Measurements from ENCODE around the gene ZNF790. TPM values are rescaled to one million over a fixed set of nuclear protein-coding genes. Genes with fewer than 3 reads are reported as not detected.

ZNF790 gene

DNA sequence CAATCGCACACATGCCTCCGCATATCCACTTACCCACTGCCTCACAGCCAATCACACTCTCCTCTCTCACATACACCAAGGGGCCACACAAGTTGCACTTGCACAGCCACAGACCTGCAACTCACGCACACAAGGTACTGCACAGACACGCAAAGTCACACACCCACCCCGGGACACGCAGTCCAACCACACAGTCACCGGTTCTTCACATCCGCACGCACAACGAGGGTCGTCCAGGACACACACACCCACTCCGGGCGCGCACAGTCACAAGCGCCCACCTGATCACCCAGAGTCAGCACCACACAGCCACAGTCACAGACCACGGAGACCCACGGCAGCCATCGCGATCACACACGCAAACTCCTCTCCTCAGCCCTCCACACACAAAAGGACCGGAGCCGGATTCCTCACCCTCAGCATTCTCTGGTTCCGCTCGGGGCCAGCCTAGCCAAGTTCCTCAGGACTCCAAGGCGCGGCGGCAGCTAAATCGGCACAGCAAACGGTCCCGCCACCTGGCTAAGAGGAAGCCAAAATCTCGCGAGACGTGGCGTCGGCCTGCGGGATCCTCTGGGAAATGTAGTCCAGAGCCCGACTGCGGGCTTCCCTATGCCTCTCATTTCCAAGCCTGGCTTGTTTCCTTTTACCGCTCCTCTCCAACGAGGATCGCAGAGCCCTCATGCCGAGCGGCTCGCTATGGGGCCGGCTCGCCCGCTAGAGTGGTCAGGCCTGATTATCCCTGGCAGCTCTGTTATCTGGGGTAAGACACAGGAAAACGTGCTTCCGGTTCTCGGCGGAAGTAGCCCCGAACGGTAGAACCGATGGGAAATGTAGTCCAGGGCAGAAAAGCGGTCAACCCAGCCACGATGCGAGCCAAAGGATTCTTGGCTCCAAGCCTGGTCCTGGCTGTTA is 65.6 kb downstream of the ZNF790 start, which contains the start of gene ZNF850:
Gene ZNF850 (minus strand): TSS at position 497 of the 912 bp plus-strand sequence. CDS start 10,201 bp downstream, outside the sequence.
- Histone ChIP-seq H2BK5ac (ENCODE audit: low read length) (no peak within 1 kb of the TSS), H4K8ac (ENCODE audit: low read depth, low read length) (no peak within 1 kb of the TSS), H3K36me3 (replicated peaks in 1 of 2; ENCODE audit: control insufficient read depth in 2 of 2, insufficient read depth in 2 of 2, low read length in 2 of 2) (peaks cover 8 to 26% of the 10 kb centered on the region in 2 donors), H4K91ac (ENCODE audit: low read depth, low read length, poor library complexity) (no peak within 1 kb of the TSS), H3K4me2 (ENCODE audit: insufficient read depth, low read length, poor library complexity, severe bottlenecking) (peak within 1 kb of the TSS; percentile 76), H3K27me3 (ENCODE audit: control insufficient read depth in 3 of 3, insufficient read depth in 3 of 3, low read depth in 1 of 3, low read length in 3 of 3) (no peaks in the 10 kb centered on the region), H3K4ac (ENCODE audit: low read length) (no peak within 1 kb of the TSS), H3K23ac (ENCODE audit: low read depth, low read length, poor library complexity) (peak within 1 kb of the TSS; percentile 12), H3K9me3 (replicated peaks in 1 of 2; ENCODE audit: control insufficient read depth in 2 of 2, insufficient read depth in 1 of 2, low read depth in 1 of 2, low read length in 2 of 2) (peaks cover 11 to 55% of the 10 kb centered on the region in 2 donors), H3K18ac (ENCODE audit: low read length) (peak within 1 kb of the TSS; percentile 76), H3K4me3 (ENCODE audit: low read length in 2 of 2) (peak within 1 kb of the TSS; percentile 68 to 93), H2BK15ac (ENCODE audit: low read length) (no peak within 1 kb of the TSS), H3K4me1 (ENCODE audit: control insufficient read depth in 2 of 2, insufficient read depth in 1 of 2, low read depth in 1 of 2, low read length in 2 of 2) (no peaks in the 10 kb centered on the region), H3K14ac (ENCODE audit: low read length) (no peak within 1 kb of the TSS), H3K27ac (replicated peaks; ENCODE audit: low read length) (peak within 1 kb of the TSS; percentile 71), H3K79me1 (ENCODE audit: low read depth, low read length) (peaks cover 8% of the 10 kb centered on the region), H3K9ac (ENCODE audit: low read depth, low read length, poor library complexity) (peak within 1 kb of the TSS; percentile 96), H2BK120ac (ENCODE audit: low read depth, low read length) (no peak within 1 kb of the TSS), H2AK5ac (ENCODE audit: low read depth, low read length) (no peak within 1 kb of the TSS), H2BK12ac (ENCODE audit: low read length) (no peak within 1 kb of the TSS), H2AFZ (ENCODE audit: low read length) (peak within 1 kb of the TSS; percentile 94)
- no CpG with 5 or more reads among the region's 57 CpGs for WGBS, 2 donors (ENCODE audit: extremely low coverage in 2 of 2, insufficient read length in 2 of 2, insufficient replicate concordance in 1 of 2)
- DNase-seq (ENCODE audit: low spot score): peak; percentile 93

GRCh38 chr19:36771261-36772231 is 66.6 kb downstream of the ZNF790 start:
- Histone ChIP-seq H3K4me1 (ENCODE audit: control insufficient read depth in 2 of 2, insufficient read depth in 1 of 2, low read depth in 1 of 2, low read length in 2 of 2) (no peaks in the 10 kb centered on the region), H2BK15ac (ENCODE audit: low read length) (no peak overlapping the region), H2BK12ac (ENCODE audit: low read length) (no peak overlapping the region), H3K79me1 (ENCODE audit: low read depth, low read length) (peaks cover 8% of the 10 kb centered on the region), H3K27ac (replicated peaks; ENCODE audit: low read length) (peak overlapping the region; percentile 71), H3K14ac (ENCODE audit: low read length) (no peak overlapping the region), H3K4me2 (ENCODE audit: insufficient read depth, low read length, poor library complexity, severe bottlenecking) (peak overlapping the region; percentile 76), H3K4ac (ENCODE audit: low read length) (no peak overlapping the region), H4K91ac (ENCODE audit: low read depth, low read length, poor library complexity) (no peak overlapping the region), H2BK5ac (ENCODE audit: low read length) (no peak overlapping the region), H2AFZ (ENCODE audit: low read length) (peak overlapping the region; percentile 94), H3K27me3 (ENCODE audit: control insufficient read depth in 3 of 3, insufficient read depth in 3 of 3, low read depth in 1 of 3, low read length in 3 of 3) (no peaks in the 10 kb centered on the region), H3K9me3 (replicated peaks in 1 of 2; ENCODE audit: control insufficient read depth in 2 of 2, insufficient read depth in 1 of 2, low read depth in 1 of 2, low read length in 2 of 2) (peaks cover 14 to 58% of the 10 kb centered on the region in 2 donors), H3K4me3 (ENCODE audit: low read length in 2 of 2) (peak overlapping the region; percentile 68 to 93), H2BK120ac (ENCODE audit: low read depth, low read length) (no peak overlapping the region), H3K18ac (ENCODE audit: low read length) (peak overlapping the region; percentile 46), H3K23ac (ENCODE audit: low read depth, low read length, poor library complexity) (no peak overlapping the region), H4K8ac (ENCODE audit: low read depth, low read length) (no peak overlapping the region), H3K36me3 (replicated peaks in 1 of 2; ENCODE audit: control insufficient read depth in 2 of 2, insufficient read depth in 2 of 2, low read length in 2 of 2) (peaks cover 8 to 32% of the 10 kb centered on the region in 2 donors), H3K9ac (ENCODE audit: low read depth, low read length, poor library complexity) (peak overlapping the region; percentile 82), H2AK5ac (ENCODE audit: low read depth, low read length) (no peak overlapping the region)
- DNase-seq (ENCODE audit: low spot score): peak; percentile 43
- no CpG with 5 or more reads among the region's 29 CpGs for WGBS, 2 donors (ENCODE audit: extremely low coverage in 2 of 2, insufficient read length in 2 of 2, insufficient replicate concordance in 1 of 2)

Small RNA genes within 50 kb of the gene (small RNA-seq; reads per million reads assigned to genes)
- gene RF00019 (ENCODE audit: insufficient read depth): not detected
